WI38 (cell line): ENCODE results near the gene MASP2.

Experiments
- H3K4me3 ChIP-seq: 2 replicates; pipeline ENCODE4 v1.5.1; 2011; ENCODE audit warnings: low read depth, mild to moderate bottlenecking, control low read depth, low read length
- CTCF ChIP-seq: IDR thresholded peaks from 2 replicates; pipeline ENCODE4 v1.5.1; 2012; ENCODE audit warnings: low read depth, mild to moderate bottlenecking, control low read depth, low read length

The MASP2 gene

GRCh38 chr1:10989095-10989494, 57.9 kb downstream of the MASP2 start:
- no peak for TF ChIP-seq CTCF
- no peak overlapping the region for H3K4me3 ChIP-seq

GRCh38 chr1:10987840-10988417, 59.1 kb downstream of the MASP2 start:
- no peak overlapping the region for H3K4me3 ChIP-seq
- TF ChIP-seq CTCF = no peak

- no peak for TF ChIP-seq CTCF
- no peak overlapping the region for H3K4me3 ChIP-seq
Observed at GRCh38 chr1:10986525-10986890, 60.5 kb downstream of the MASP2 start.

GRCh38 chr1:10980841-10981727, 66.0 kb downstream of the MASP2 start:
- no peak for TF ChIP-seq CTCF
- H3K4me3 ChIP-seq = no peak overlapping the region

GRCh38 chr1:10980094-10980577, 66.9 kb downstream of the MASP2 start:
- TF ChIP-seq CTCF = peak; percentile 21; the same call in 1 of the 2 replicates
- H3K4me3 ChIP-seq = no peak overlapping the region

GRCh38 chr1:10979483-10979920, 67.5 kb downstream of the MASP2 start:
- no peak for TF ChIP-seq CTCF
- no peak overlapping the region for H3K4me3 ChIP-seq

GRCh38 chr1:10978719-10979118, 68.3 kb downstream of the MASP2 start:
- TF ChIP-seq CTCF = no peak
- no peak overlapping the region for H3K4me3 ChIP-seq
